Peyer's patch (tissue), 4 donors: ENCODE results near the gene PFKP.

Experiments used
- POLR2A ChIP-seq, 2 donors: fragments of 450-650 bp; IDR thresholded peaks; one replicate each; pipeline ENCODE4 v1.5.1; 2017; ENCODE audit warnings: antibody characterized with exemption in 2 of 2, mild to moderate bottlenecking in 2 of 2, moderate library complexity in 2 of 2
- TF ChIP-seq, protein P1 (sequence below), 6 experiments: fragments of 450-650 bp in 4 of 6; fragments of 200-600 bp in 2 of 6; sonication (generic) in 1 of 6; IDR thresholded peaks; one replicate each; pipeline ENCODE4 v1.5.1; 2017 to 2019; ENCODE audit warnings: antibody characterized with exemption in 6 of 6, mild to moderate bottlenecking in 3 of 6, moderate library complexity in 1 of 6

DNA sequence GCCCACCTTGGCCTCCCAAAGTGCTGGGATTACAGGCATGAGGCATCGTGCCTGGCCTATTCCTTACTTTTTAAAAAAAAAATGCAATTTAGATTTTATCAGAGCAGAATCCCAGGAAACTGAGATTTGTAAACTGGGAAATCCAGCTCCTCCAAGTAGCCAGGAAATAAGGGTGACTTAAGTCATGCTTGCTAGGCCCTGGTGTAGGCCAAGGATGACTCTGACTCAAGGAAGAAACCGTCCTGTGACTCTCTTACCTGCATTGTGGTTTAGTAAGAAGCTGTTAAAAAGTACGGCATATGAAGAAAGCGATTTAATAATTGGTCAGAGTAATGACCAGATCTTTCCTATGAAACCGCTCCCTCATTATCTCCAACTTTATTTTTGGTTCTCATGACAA, 10.2 kb downstream of the PFKP start:
- TF ChIP-seq, protein P1, sequence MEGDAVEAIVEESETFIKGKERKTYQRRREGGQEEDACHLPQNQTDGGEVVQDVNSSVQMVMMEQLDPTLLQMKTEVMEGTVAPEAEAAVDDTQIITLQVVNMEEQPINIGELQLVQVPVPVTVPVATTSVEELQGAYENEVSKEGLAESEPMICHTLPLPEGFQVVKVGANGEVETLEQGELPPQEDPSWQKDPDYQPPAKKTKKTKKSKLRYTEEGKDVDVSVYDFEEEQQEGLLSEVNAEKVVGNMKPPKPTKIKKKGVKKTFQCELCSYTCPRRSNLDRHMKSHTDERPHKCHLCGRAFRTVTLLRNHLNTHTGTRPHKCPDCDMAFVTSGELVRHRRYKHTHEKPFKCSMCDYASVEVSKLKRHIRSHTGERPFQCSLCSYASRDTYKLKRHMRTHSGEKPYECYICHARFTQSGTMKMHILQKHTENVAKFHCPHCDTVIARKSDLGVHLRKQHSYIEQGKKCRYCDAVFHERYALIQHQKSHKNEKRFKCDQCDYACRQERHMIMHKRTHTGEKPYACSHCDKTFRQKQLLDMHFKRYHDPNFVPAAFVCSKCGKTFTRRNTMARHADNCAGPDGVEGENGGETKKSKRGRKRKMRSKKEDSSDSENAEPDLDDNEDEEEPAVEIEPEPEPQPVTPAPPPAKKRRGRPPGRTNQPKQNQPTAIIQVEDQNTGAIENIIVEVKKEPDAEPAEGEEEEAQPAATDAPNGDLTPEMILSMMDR (IDR thresholded peaks at IDR 0.05) = no peak
- no peak for TF ChIP-seq POLR2A (IDR thresholded peaks at IDR 0.05)
